Nephron (organoid): ENCODE results near the gene MYO1A.
"Not testable (repeated sequence)": the region's sequence is repeated elsewhere in the genome, so short reads cannot be mapped to it uniquely, and the experiment has no call there.

Source experiments
- H3K27ac Mint-ChIP-seq, 3 experiments: 2 replicates each; pipeline ENCODE4 v1.8.0; 2020; ENCODE audit warnings: mixed read lengths in 3 of 3, mild to moderate bottlenecking in 2 of 3, moderate library complexity in 1 of 3
- H3K27me3 Mint-ChIP-seq: 2 replicates; pipeline ENCODE4 v1.8.0; 2021; ENCODE audit warnings: low read depth, mild to moderate bottlenecking, moderate library complexity, mixed read lengths
- H3K36me3 Mint-ChIP-seq: 2 replicates; pipeline ENCODE4 v1.8.0; 2020; ENCODE audit warnings: low read depth, mixed read lengths
- H3K4me1 Mint-ChIP-seq: 2 replicates; pipeline ENCODE4 v1.8.0; 2020; ENCODE audit warnings: mixed read lengths
- H3K4me3 Mint-ChIP-seq, 3 experiments: 2 replicates each; pipeline ENCODE4 v1.8.0; 2020; ENCODE audit warnings: mild to moderate bottlenecking in 3 of 3, mixed read lengths in 3 of 3, moderate library complexity in 2 of 3
- H3K9me3 Mint-ChIP-seq: 2 replicates; pipeline ENCODE4 v1.8.0; 2020; ENCODE audit warnings: mixed read lengths
- CTCF ChIP-seq, 3 experiments: fragments of 200-600 bp; sonication (generic); IDR thresholded peaks; one replicate each; pipeline ENCODE4 v1.5.0; 2021; ENCODE audit warnings: antibody characterized with exemption in 3 of 3; ENCODE audit not compliant: unreplicated experiment in 3 of 3

Gene MYO1A

GRCh38 chr12:57080855-57081254, 30.9 kb upstream of the MYO1A start:
- Mint-ChIP-seq H3K36me3 (no peaks in the 10 kb centered on the region), H3K4me1 (peaks cover 36% of the 10 kb centered on the region), H3K4me3 (no peak overlapping the region), H3K27me3 (no peaks in the 10 kb centered on the region), H3K9me3 (no peaks in the 10 kb centered on the region), H3K27ac (peak overlapping the region in 2 of 3 experiments; percentile 82)
- no peak for TF ChIP-seq CTCF (IDR thresholded peaks at IDR 0.05; ENCODE audit: unreplicated experiment in 3 of 3)

- peaks cover 26% of the 10 kb centered on the region for H3K4me1 Mint-ChIP-seq
- H3K36me3 Mint-ChIP-seq: no peaks in the 10 kb centered on the region
- no peaks in the 10 kb centered on the region for H3K9me3 Mint-ChIP-seq
- H3K27me3 Mint-ChIP-seq: no peaks in the 10 kb centered on the region
- peak overlapping the region; percentile 84 to 95 (median 95) for H3K27ac Mint-ChIP-seq
- H3K4me3 Mint-ChIP-seq: peak overlapping the region; percentile 23 to 91 (median 91)
- TF ChIP-seq CTCF (IDR thresholded peaks at IDR 0.05; ENCODE audit: unreplicated experiment in 3 of 3): no peak
Measured at GRCh38 chr12:57079821-57080220, 29.9 kb upstream of the MYO1A start.

- Mint-ChIP-seq H3K4me3 (peak within 1 kb of the TSS; percentile 91 to 93 (median 91)), H3K4me1 (peaks cover 21% of the 10 kb centered on the region), H3K27ac (peak within 1 kb of the TSS; percentile 84 to 95 (median 95)), H3K36me3 (no peaks in the 10 kb centered on the region), H3K9me3 (no peaks in the 10 kb centered on the region), H3K27me3 (no peaks in the 10 kb centered on the region)
- TF ChIP-seq CTCF (IDR thresholded peaks at IDR 0.05; ENCODE audit: unreplicated experiment in 3 of 3): no peak
Measured at GRCh38 chr12:57078519-57079404, 28.8 kb upstream of the MYO1A start, which contains the start of gene NEMP1. NEMP1 (minus strand) TSS chr12:57078791; CDS start chr12:57078745, 46 bp downstream.

- H3K27me3 Mint-ChIP-seq, H3K27ac Mint-ChIP-seq, H3K4me3 Mint-ChIP-seq, H3K9me3 Mint-ChIP-seq: not testable (repeated sequence)
- peaks cover 22% of the 10 kb centered on the region for H3K36me3 Mint-ChIP-seq
- H3K4me1 Mint-ChIP-seq: peaks cover 17% of the 10 kb centered on the region
Measured at GRCh38 chr12:57073566-57074450, 23.9 kb upstream of the MYO1A start.

GRCh38 chr12:57072661-57073060, 22.7 kb upstream of the MYO1A start:
- Mint-ChIP-seq H3K4me3 (peak overlapping the region in 1 of 3 experiments; percentile 50), H3K9me3 (no peaks in the 10 kb centered on the region), H3K27me3 (no peaks in the 10 kb centered on the region), H3K27ac (peak overlapping the region in 2 of 3 experiments; percentile 7 to 25), H3K36me3 (peaks cover 29% of the 10 kb centered on the region), H3K4me1 (peaks cover 13% of the 10 kb centered on the region)
- TF ChIP-seq CTCF (IDR thresholded peaks at IDR 0.05; ENCODE audit: unreplicated experiment in 3 of 3): no peak

GRCh38 chr12:57069523-57069922, 19.6 kb upstream of the MYO1A start:
- H3K4me1 Mint-ChIP-seq: peaks cover 13% of the 10 kb centered on the region
- peak; percentile 85 to 94 (median 87) for TF ChIP-seq CTCF (IDR thresholded peaks at IDR 0.05; ENCODE audit: unreplicated experiment in 3 of 3)
- peak overlapping the region; percentile 92 to 97 (median 97) for H3K27ac Mint-ChIP-seq
- no peaks in the 10 kb centered on the region for H3K27me3 Mint-ChIP-seq
- no peaks in the 10 kb centered on the region for H3K9me3 Mint-ChIP-seq
- H3K36me3 Mint-ChIP-seq: peaks cover 39% of the 10 kb centered on the region
- H3K4me3 Mint-ChIP-seq: no peak overlapping the region
